ENCODE data around the gene CHST11. TPM values are rescaled to one million over a fixed set of nuclear protein-coding genes. Genes with fewer than 3 reads are reported as not detected.

The CHST11 gene
- total and polyA plus RNA-seq, 3 donors from 2014 or later: 5.1 to 36.9 (median 23.9) TPM

GRCh38 chr12:104693493-104693892, 236.7 kb downstream of the CHST11 start:
- TF ChIP-seq CTCF (IDR thresholded peaks at IDR 0.05): no peak
- no peak for TF ChIP-seq POLR2A (IDR thresholded peaks at IDR 0.05)
- intact Hi-C loops (cut with DNase I; ENCODE audit: low total_unique reads): no loop called here
- Histone ChIP-seq H3K9me3 (no peaks in the 10 kb centered on the region), H3K4me1 (peaks cover 7% of the 10 kb centered on the region), H3K36me3 (ENCODE audit: low read depth, missing control alignments) (no peaks in the 10 kb centered on the region), H3K27ac (no peak overlapping the region), H3K27me3 (no peaks in the 10 kb centered on the region), H3K4me3 (no peak overlapping the region)
- DNase-seq: no peak
- 93 to 98% methylated on average over 3 of the region's 3 CpGs for whole genome bisulfite sequencing, 2 donors

- Histone ChIP-seq H3K27ac (no peak overlapping the region), H3K27me3 (no peaks in the 10 kb centered on the region), H3K9me3 (no peaks in the 10 kb centered on the region), H3K4me3 (no peak overlapping the region), H3K4me1 (peaks cover 7% of the 10 kb centered on the region), H3K36me3 (ENCODE audit: low read depth, missing control alignments) (no peaks in the 10 kb centered on the region)
- TF ChIP-seq POLR2A (IDR thresholded peaks at IDR 0.05): no peak
- TF ChIP-seq CTCF (IDR thresholded peaks at IDR 0.05): no peak
- 94 to 95% methylated on average over 4 of the region's 4 CpGs for WGBS, 2 donors
- intact Hi-C loops (cut with DNase I; ENCODE audit: low total_unique reads): no loop called here
- DNase-seq: no peak
Measured at GRCh38 chr12:104694161-104694560, 237.4 kb downstream of the CHST11 start.

GRCh38 chr12:104694711-104695110, 238.0 kb downstream of the CHST11 start:
- no peak overlapping the region for H3K4me3 ChIP-seq
- no peaks in the 10 kb centered on the region for H3K9me3 ChIP-seq
- no peaks in the 10 kb centered on the region for H3K36me3 ChIP-seq (ENCODE audit: low read depth, missing control alignments)
- TF ChIP-seq CTCF (IDR thresholded peaks at IDR 0.05): no peak
- no peak for TF ChIP-seq POLR2A (IDR thresholded peaks at IDR 0.05)
- H3K27me3 ChIP-seq: no peaks in the 10 kb centered on the region
- peaks cover 7% of the 10 kb centered on the region for H3K4me1 ChIP-seq
- intact Hi-C loops (cut with DNase I; ENCODE audit: low total_unique reads): no loop called here
- no peak for DNase-seq
- H3K27ac ChIP-seq: no peak overlapping the region
- WGBS, 2 donors: 91 to 94% methylated on average over 5 to 7 of the region's 7 CpGs

GRCh38 chr12:104695453-104696148, 238.9 kb downstream of the CHST11 start:
- WGBS, 2 donors: 38 to 47% methylated on average over 10 to 12 of the region's 12 CpGs
- DNase-seq: no peak
- intact Hi-C loops (cut with DNase I; ENCODE audit: low total_unique reads): no loop called here
- H3K4me3 ChIP-seq: no peak overlapping the region
- peaks cover 7% of the 10 kb centered on the region for H3K4me1 ChIP-seq
- H3K27me3 ChIP-seq: no peaks in the 10 kb centered on the region
- H3K27ac ChIP-seq: no peak overlapping the region
- no peaks in the 10 kb centered on the region for H3K36me3 ChIP-seq (ENCODE audit: low read depth, missing control alignments)
- TF ChIP-seq POLR2A (IDR thresholded peaks at IDR 0.05): no peak
- H3K9me3 ChIP-seq: no peaks in the 10 kb centered on the region

- H3K27me3 ChIP-seq: no peaks in the 10 kb centered on the region
- no peak overlapping the region for H3K27ac ChIP-seq
- intact Hi-C loops (cut with DNase I; ENCODE audit: low total_unique reads): no loop called here
- WGBS, 2 donors: 90% methylated on average over 7 of the region's 7 CpGs
- no peak overlapping the region for H3K4me3 ChIP-seq
- peaks cover 7% of the 10 kb centered on the region for H3K4me1 ChIP-seq
- no peaks in the 10 kb centered on the region for H3K36me3 ChIP-seq (ENCODE audit: low read depth, missing control alignments)
- H3K9me3 ChIP-seq: no peaks in the 10 kb centered on the region
- DNase-seq: no peak
- no peak for TF ChIP-seq POLR2A (IDR thresholded peaks at IDR 0.05)
- no peak for TF ChIP-seq CTCF (IDR thresholded peaks at IDR 0.05)
Measured at GRCh38 chr12:104697186-104697585, 240.4 kb downstream of the CHST11 start.
